MCF 10A (cell line): Measurements from ENCODE around the gene GAL. TPM values are rescaled to one million over a fixed set of nuclear protein-coding genes. Genes with fewer than 3 reads are reported as not detected.

Experiments used
- BruUV-seq: library from RNA; stranded (reverse); fragments of 400-500 nt; replicated peaks from 2 replicates; lab custom pipeline; 2021; lab: Mats Ljungman, UMichigan
- CTCF ChIA-PET: fragments of 300-600 bp; sonication (Branson Sonifier 250); formaldehyde crosslinking; extraction: SDS; loops from one replicate; lab custom pipeline; 2021; ENCODE audit warnings: antibody characterized with exemption, inconsistent platforms; lab: Yijun Ruan, JAX
- POLR2A ChIA-PET: fragments of 300-600, 350-650 bp; sonication (Branson Sonifier 250); formaldehyde crosslinking; extraction: SDS; loops from one replicate; lab custom pipeline; 2020; ENCODE audit warnings: antibody characterized with exemption, inconsistent platforms; lab: Yijun Ruan, JAX
- DNase-seq: peaks from one replicate; pipeline ENCODE4 v3.0.0-alpha.2; 2018; ENCODE audit not compliant: unreplicated experiment
- H3K27ac Mint-ChIP-seq: one replicate; pipeline ENCODE4 v1.8.0; 2022; ENCODE audit warnings: mild to moderate bottlenecking, low read depth, mixed read lengths; ENCODE audit not compliant: unreplicated experiment
- H3K27me3 Mint-ChIP-seq: one replicate; pipeline ENCODE4 v1.8.0; 2022; ENCODE audit warnings: mixed read lengths; ENCODE audit not compliant: insufficient read depth, unreplicated experiment
- H3K36me3 Mint-ChIP-seq: one replicate; pipeline ENCODE4 v1.8.0; 2022; ENCODE audit warnings: mild to moderate bottlenecking, moderate library complexity, mixed read lengths; ENCODE audit not compliant: insufficient read depth, unreplicated experiment
- H3K4me1 Mint-ChIP-seq: one replicate; pipeline ENCODE4 v1.8.0; 2022; ENCODE audit warnings: mixed read lengths; ENCODE audit not compliant: insufficient read depth, unreplicated experiment
- H3K4me3 Mint-ChIP-seq: one replicate; pipeline ENCODE4 v1.8.0; 2022; ENCODE audit warnings: mild to moderate bottlenecking, moderate library complexity, mixed read lengths; ENCODE audit not compliant: unreplicated experiment
- H3K9me3 Mint-ChIP-seq: one replicate; pipeline ENCODE4 v1.8.0; 2022; ENCODE audit warnings: mixed read lengths; ENCODE audit not compliant: unreplicated experiment
- intact Hi-C: fragments of 100-400 bp; cut with micrococcal nuclease; formaldehyde crosslinking; loops from 2 replicates; pipeline ENCODE4 v1.14.1; 2022
- total RNA-seq: library from RNA; stranded (reverse); gene quantifications from 2 replicates; pipeline ENCODE4 v1.2.3, GENCODE V29; 2022
- TF ChIP-seq, protein P1 (sequence below): fragments of 200-600 bp; IDR thresholded peaks from one replicate; pipeline ENCODE4 v1.8.0; 2022; ENCODE audit warnings: antibody characterized with exemption, mild to moderate bottlenecking; ENCODE audit not compliant: unreplicated experiment

GAL gene
- total RNA-seq, 1 experiment from 2014 or later: not detected

DNA sequence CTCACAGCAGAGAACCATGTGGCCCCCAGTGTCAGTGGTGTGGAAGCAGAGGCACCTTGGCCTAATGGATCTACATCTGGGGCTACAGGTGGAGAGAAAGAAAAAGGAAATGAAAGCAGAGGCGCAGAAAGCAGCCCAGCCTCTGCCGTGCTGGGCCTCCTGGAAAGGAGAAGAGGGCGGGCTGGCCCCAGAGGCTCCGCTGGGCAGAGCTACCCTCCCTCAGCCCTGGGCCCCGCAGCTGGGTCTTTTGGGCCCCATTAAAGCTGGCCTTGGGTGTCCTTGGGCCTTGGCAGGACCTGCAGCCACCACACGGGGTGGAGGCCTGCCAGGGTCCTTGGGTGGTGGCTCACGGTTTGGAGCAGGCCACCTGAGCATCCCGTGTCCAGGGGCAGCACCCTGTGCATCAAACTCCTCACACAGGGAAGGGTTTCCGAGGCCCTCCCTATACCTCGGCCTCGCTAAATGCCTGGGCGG, 31.6 kb upstream of the GAL start:
- POLR2A ChIA-PET: no interaction called here
- intact Hi-C loops: no loop called here
- TF ChIP-seq, protein P1, sequence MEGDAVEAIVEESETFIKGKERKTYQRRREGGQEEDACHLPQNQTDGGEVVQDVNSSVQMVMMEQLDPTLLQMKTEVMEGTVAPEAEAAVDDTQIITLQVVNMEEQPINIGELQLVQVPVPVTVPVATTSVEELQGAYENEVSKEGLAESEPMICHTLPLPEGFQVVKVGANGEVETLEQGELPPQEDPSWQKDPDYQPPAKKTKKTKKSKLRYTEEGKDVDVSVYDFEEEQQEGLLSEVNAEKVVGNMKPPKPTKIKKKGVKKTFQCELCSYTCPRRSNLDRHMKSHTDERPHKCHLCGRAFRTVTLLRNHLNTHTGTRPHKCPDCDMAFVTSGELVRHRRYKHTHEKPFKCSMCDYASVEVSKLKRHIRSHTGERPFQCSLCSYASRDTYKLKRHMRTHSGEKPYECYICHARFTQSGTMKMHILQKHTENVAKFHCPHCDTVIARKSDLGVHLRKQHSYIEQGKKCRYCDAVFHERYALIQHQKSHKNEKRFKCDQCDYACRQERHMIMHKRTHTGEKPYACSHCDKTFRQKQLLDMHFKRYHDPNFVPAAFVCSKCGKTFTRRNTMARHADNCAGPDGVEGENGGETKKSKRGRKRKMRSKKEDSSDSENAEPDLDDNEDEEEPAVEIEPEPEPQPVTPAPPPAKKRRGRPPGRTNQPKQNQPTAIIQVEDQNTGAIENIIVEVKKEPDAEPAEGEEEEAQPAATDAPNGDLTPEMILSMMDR: no peak
- no TSS peak for BruUV-seq
- no peak overlapping the region for H3K27ac Mint-ChIP-seq
- peaks cover 2% of the 10 kb centered on the region for H3K4me1 Mint-ChIP-seq
- H3K4me3 Mint-ChIP-seq: no peak overlapping the region
- no peaks in the 10 kb centered on the region for H3K9me3 Mint-ChIP-seq
- DNase-seq: no peak
- H3K27me3 Mint-ChIP-seq: peaks cover 32% of the 10 kb centered on the region
- no peaks in the 10 kb centered on the region for H3K36me3 Mint-ChIP-seq
- CTCF ChIA-PET: no interaction called here

GRCh38 chr11:68653486-68654430, 30.6 kb upstream of the GAL start:
- TF ChIP-seq, protein P1: no peak
- no peaks in the 10 kb centered on the region for H3K9me3 Mint-ChIP-seq
- H3K36me3 Mint-ChIP-seq: no peaks in the 10 kb centered on the region
- no peak overlapping the region for H3K27ac Mint-ChIP-seq
- ChIA-PET CTCF (no interaction called here), POLR2A (no interaction called here)
- H3K27me3 Mint-ChIP-seq: peaks cover 35% of the 10 kb centered on the region
- no peak for DNase-seq
- H3K4me3 Mint-ChIP-seq: no peak overlapping the region
- peaks cover 6% of the 10 kb centered on the region for H3K4me1 Mint-ChIP-seq
- intact Hi-C loops: no loop called here
- BruUV-seq: no TSS peak

DNA sequence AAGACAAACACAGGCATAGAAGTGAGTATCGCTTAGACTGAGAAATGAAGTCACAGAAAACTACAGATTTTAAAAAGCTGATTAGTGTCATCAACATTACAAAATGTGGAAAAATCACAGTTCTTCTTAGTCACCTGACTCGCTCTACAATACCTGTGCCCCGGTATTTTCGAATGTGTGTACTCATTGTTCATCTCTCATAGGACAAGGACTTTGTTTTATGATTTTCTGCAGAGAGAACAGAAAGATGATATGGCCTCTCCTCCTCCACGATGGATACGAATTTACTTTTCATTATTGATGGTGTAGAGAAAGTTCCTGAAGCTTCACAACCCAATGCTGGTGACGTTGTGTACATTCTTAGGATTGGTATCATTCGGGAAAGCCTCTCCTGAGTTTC, 29.4 kb upstream of the GAL start:
- ChIA-PET POLR2A (interaction anchor here (0.6 kb wide), 1 partner anchor 11 kb away, joined by 3 read pairs; no protein-coding TSS in a partner anchor), CTCF (interaction anchor here (0.8 kb wide), 1 partner anchor 9 kb away, joined by 3 read pairs; no protein-coding TSS in a partner anchor)
- no peak for DNase-seq
- no peak overlapping the region for H3K27ac Mint-ChIP-seq
- TF ChIP-seq, protein P1: no peak
- H3K4me1 Mint-ChIP-seq: peaks cover 13% of the 10 kb centered on the region
- H3K36me3 Mint-ChIP-seq: no peaks in the 10 kb centered on the region
- peaks cover 35% of the 10 kb centered on the region for H3K27me3 Mint-ChIP-seq
- H3K4me3 Mint-ChIP-seq: no peak overlapping the region
- intact Hi-C loops: no loop called here
- no TSS peak for BruUV-seq
- no peaks in the 10 kb centered on the region for H3K9me3 Mint-ChIP-seq

- no peak overlapping the region for H3K27ac Mint-ChIP-seq
- BruUV-seq: no TSS peak
- TF ChIP-seq, protein P1: no peak
- no peaks in the 10 kb centered on the region for H3K36me3 Mint-ChIP-seq
- POLR2A ChIA-PET: interaction anchor here (0.6 kb wide), 1 partner anchor 11 kb away, joined by 3 read pairs; no protein-coding TSS in a partner anchor
- H3K9me3 Mint-ChIP-seq: no peaks in the 10 kb centered on the region
- DNase-seq: no peak
- CTCF ChIA-PET: interaction anchor here (0.8 kb wide), 1 partner anchor 10 kb away, joined by 3 read pairs; no protein-coding TSS in a partner anchor
- no peak overlapping the region for H3K4me3 Mint-ChIP-seq
- peaks cover 13% of the 10 kb centered on the region for H3K4me1 Mint-ChIP-seq
- intact Hi-C loops: no loop called here
- H3K27me3 Mint-ChIP-seq: peaks cover 35% of the 10 kb centered on the region
Measured at GRCh38 chr11:68655406-68655805, 28.9 kb upstream of the GAL start.
